ES-I3 (cell line): Measurements from ENCODE around the gene RHBDF2.

Experiments
- H3K36me3 ChIP-seq: 2 replicates; pipeline ENCODE4 v1.6.1; 2013; ENCODE audit warnings: mild to moderate bottlenecking, low read length, control low read depth, moderate library complexity; ENCODE audit not compliant: insufficient read depth
- H3K4me1 ChIP-seq: 2 replicates; pipeline ENCODE4 v1.6.1; 2013; ENCODE audit warnings: mild to moderate bottlenecking, control low read depth, low read length; ENCODE audit not compliant: insufficient read depth
- H3K9ac ChIP-seq: 2 replicates; pipeline ENCODE4 v1.6.1; 2013; ENCODE audit warnings: low read depth, mild to moderate bottlenecking, low read length, moderate library complexity
- H3K9me3 ChIP-seq: 2 replicates; pipeline ENCODE4 v1.6.1; 2013; ENCODE audit warnings: mild to moderate bottlenecking, low read length, moderate library complexity; ENCODE audit not compliant: control insufficient read depth, insufficient read depth

RHBDF2 gene

GRCh38 chr17:76502341-76503211 is 1.4 kb upstream of the RHBDF2 start:
- Histone ChIP-seq H3K36me3 (no peaks in the 10 kb centered on the region), H3K4me1 (peaks cover 35% of the 10 kb centered on the region), H3K9ac (no peak overlapping the region), H3K9me3 (no peaks in the 10 kb centered on the region)

DNA sequence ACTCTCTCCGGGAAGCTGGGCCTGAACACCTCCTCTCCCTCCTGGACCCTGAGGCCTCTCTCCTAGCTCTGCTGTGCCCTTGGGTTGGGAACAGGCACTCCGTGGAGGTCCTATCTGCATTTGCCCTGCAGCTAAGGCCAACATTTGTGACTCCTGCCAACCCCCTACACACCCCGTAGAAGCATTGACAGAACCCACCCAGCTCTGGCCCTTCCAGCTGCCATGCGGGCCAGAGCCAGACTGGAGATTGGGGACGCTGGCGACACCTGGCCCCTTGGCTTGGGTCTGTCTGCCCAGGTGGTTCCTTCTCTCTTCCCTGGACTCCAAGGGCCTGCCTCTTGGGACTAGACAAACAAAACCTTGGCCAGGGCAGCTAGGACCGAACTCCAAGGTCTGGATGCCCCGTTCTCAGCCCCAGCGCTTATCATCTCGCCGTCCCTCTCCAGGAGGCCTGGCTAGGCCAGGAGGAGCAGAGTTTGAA is 644 bp upstream of the RHBDF2 start:
- peaks cover 41% of the 10 kb centered on the region for H3K4me1 ChIP-seq
- peak overlapping the region; percentile 96 for H3K9ac ChIP-seq
- H3K36me3 ChIP-seq = no peaks in the 10 kb centered on the region
- no peaks in the 10 kb centered on the region for H3K9me3 ChIP-seq

DNA sequence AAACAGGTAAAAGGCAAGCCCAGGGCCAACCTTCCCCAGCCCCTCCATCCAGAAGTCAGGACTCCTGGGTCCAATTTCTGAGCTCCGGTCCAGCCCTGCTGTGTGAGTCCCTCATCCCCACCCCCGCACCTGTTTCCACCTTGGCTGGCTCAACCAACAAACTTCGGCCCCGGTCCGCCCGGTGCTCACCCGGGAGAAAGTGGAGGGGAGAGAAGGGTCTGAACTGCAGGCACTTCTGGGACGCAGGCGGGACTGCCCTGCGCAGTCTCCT is 541 bp downstream of the RHBDF2 start:
- H3K9ac ChIP-seq = peak overlapping the region; percentile 96
- no peaks in the 10 kb centered on the region for H3K9me3 ChIP-seq
- H3K4me1 ChIP-seq = peaks cover 41% of the 10 kb centered on the region

DNA sequence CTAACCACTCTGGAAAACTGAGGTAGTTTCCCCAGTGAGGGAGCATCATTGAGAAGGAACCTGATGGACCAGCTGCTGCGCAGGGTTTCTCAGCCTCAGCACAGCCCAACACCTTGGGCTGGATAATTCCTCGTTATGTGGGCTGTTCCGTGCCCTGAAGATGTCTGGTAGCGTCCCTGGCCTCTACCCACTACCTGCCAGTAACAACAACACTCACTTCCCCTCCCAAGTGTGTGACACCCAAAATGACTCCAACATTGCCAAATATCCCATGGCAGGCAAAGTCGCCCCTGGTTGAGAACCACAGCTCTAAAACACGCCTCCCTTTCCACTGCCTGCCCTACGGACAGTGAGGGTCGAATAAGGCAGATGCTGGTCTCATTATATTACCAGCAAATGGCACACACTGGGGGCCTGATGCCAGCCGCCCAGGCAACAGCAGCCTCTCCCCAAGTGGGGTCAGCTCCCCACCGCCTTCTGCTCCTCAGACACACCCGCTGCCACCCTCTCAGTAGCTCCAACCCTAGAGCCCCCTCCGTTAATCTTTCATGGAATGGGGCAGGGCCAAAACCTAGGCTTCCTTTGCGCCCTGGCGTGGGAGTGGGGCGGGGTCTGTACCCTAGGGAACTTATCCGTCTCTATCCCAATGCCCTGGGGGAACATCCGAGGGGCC is 1.0 kb downstream of the RHBDF2 start:
- peaks cover 41% of the 10 kb centered on the region for H3K4me1 ChIP-seq

More for the DNA sequence above, 541 bp downstream of the RHBDF2 start:
- H3K36me3 ChIP-seq = no peaks in the 10 kb centered on the region

GRCh38 chr17:76499267-76499667 is 2.0 kb downstream of the RHBDF2 start:
- Histone ChIP-seq H3K36me3 (no peaks in the 10 kb centered on the region), H3K9ac (no peak overlapping the region; the same call in 1 of the 2 replicates), H3K4me1 (peaks cover 41% of the 10 kb centered on the region), H3K9me3 (no peaks in the 10 kb centered on the region)

More for the DNA sequence above, 1.0 kb downstream of the RHBDF2 start:
- H3K9me3 ChIP-seq = no peaks in the 10 kb centered on the region
- peak overlapping the region; percentile 96; the same call in 1 of the 2 replicates for H3K9ac ChIP-seq
- no peaks in the 10 kb centered on the region for H3K36me3 ChIP-seq

DNA sequence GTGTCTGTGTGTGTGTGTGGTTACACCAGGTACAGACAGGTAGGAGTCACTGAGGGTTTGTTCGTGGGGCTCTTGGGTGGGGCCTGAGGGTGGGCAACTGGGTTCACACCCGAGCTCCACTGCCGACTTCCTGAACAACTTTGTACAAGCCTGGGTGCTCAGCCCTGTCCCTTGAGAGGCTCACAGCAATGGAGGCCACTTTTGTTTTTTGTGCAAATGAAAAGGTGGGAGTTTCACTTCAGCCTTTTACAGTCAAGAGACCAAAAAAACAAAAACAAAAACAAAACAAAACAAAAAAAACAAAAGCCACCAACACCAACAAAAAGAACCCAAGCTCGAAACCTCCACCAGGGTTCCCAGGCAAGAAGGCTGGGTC is 2.4 kb downstream of the RHBDF2 start:
- no peak overlapping the region for H3K9ac ChIP-seq
- H3K9me3 ChIP-seq = no peaks in the 10 kb centered on the region
- no peaks in the 10 kb centered on the region for H3K36me3 ChIP-seq
- H3K4me1 ChIP-seq = peaks cover 41% of the 10 kb centered on the region

DNA sequence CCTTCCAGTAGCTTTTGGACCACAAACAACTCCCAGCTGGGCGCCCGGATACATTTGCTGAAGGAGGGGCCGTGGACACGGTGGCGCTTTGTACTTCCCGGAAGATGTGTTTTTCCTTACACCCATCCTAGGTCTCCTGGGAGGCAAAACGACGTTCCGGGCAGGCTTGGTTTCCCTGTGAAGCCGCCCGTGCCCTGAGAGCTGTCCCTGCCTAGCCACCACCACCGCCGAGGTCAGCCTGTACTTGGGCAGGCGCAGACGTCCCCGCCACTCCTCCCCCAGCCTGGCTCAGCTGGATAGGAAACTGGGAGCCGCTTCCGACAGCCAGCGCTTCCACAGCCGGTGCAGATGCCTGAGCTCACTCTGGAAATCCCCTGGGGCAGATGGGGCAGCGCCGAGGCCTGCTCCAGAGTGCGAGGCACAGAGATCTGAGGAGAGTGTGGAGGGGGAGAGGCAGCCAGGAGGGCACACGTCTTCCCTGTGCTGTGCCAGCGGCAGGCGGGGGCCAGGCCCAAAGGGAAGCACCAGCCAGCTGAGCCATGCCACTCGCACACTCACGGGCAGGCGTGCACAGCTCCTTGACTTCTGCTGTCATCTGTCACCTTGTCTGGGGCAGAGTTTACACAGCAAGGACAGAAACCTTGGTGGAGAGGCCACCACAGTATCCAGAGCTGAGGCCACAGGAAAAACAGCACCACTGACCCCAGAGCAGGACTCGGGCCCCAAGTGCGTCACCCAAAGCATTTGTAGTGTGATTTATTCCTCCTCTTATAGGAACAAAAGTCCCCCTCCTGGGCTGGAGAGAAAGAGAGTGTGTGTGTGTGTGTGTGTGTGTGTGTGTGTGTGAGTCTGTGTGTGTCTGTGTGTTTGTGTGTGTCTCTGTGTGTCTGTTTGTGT is 3.0 kb downstream of the RHBDF2 start:
- H3K36me3 ChIP-seq = no peaks in the 10 kb centered on the region
- no peaks in the 10 kb centered on the region for H3K9me3 ChIP-seq
- peaks cover 45% of the 10 kb centered on the region for H3K4me1 ChIP-seq
- no peak overlapping the region for H3K9ac ChIP-seq

GRCh38 chr17:76497699-76497978 is 3.6 kb downstream of the RHBDF2 start:
- Histone ChIP-seq H3K4me1 (peaks cover 51% of the 10 kb centered on the region), H3K36me3 (no peaks in the 10 kb centered on the region), H3K9ac (no peak overlapping the region), H3K9me3 (no peaks in the 10 kb centered on the region)

DNA sequence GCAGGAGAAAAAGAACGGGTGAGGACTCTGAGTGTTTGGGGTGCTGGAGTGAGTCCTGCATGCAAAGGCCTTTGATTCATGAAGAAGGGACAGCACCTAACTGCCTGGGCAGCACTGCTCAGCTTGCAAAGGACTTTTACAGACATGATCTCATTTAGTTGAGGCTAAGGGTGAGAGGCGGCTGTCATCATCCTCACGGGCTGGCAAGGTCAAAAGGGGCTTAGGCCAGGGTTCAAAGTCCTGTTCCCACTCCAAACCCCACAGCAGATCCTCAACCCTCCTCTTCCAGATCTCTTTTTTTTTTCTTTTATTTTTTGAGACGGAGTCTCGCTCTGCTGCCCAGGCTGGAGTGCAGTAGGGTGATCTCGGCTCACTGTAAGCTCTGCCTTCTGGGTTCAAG is 4.8 kb downstream of the RHBDF2 start:
- Histone ChIP-seq H3K4me1 (peaks cover 52% of the 10 kb centered on the region), H3K9ac (no peak overlapping the region), H3K9me3 (no peaks in the 10 kb centered on the region), H3K36me3 (no peaks in the 10 kb centered on the region)

DNA sequence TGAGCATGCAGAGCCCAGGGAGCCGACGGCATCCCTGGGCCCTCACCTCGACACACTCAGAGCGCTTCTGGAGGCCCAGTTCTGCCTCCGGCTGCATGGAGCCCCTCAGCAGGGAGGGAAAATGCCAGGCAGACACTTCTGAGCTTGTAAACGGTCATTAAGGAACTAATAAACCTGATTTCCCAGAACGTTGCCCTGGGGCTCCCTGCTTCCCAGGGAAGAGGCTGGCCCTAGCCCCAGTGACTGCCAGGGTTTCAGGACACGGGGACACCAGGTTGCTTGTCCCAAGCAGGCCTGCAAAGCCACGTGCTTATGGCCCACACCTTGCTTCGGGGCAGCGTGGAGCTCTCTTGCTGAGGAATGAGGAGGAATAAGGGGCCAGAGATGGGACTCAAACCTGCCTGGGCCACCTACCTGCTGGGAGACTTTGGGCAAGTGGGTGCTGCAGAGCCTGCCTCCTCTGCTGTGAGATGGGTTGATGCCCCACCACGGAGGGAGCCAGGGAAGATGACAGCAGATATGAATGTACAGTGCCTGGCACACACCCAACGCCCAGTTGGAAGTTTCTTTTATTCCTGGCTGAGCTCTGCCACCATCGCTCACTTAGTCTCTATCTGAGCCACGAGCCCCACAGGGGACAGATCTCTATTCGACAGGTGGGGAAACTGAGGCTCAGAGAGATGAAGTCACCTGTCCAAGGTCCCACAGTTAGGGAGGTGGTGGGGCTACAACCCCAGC is 5.4 kb downstream of the RHBDF2 start:
- H3K9me3 ChIP-seq = no peaks in the 10 kb centered on the region
- no peak overlapping the region for H3K9ac ChIP-seq
- H3K4me1 ChIP-seq = peaks cover 52% of the 10 kb centered on the region
- H3K36me3 ChIP-seq = no peaks in the 10 kb centered on the region

- Histone ChIP-seq H3K9ac (no peak overlapping the region; the same call in 1 of the 2 replicates), H3K4me1 (peaks cover 36% of the 10 kb centered on the region), H3K9me3 (no peaks in the 10 kb centered on the region)
Observed at GRCh38 chr17:76493505-76494167, 7.6 kb downstream of the RHBDF2 start.

GRCh38 chr17:76492989-76493501 is 8.2 kb downstream of the RHBDF2 start:
- Histone ChIP-seq H3K9ac (no peak overlapping the region; the same call in 1 of the 2 replicates), H3K4me1 (peaks cover 31% of the 10 kb centered on the region), H3K9me3 (no peaks in the 10 kb centered on the region), H3K36me3 (no peaks in the 10 kb centered on the region)

More at GRCh38 chr17:76493505-76494167, 7.6 kb downstream of the RHBDF2 start:
- H3K36me3 ChIP-seq = no peaks in the 10 kb centered on the region
